ENCODE results near the gene FER.

The FER gene

DNA sequence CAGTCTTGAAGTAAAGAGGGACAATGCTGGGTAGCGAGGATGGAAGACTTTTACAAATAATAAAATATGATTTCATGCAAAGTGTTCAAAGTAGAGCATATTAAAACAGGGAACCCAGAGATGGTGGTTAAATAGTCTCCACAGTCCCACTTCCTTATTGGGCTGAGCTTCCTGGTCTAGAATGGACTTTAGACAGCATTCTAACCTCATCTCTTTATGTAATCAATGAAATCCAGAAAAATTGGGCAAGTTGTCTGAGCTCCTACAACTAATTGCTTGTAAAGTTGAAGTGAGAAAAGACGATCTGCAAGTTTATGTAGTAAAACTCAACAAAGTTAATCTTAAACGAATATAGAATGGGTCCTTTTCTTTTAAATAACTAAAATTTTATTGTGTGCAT is 333.2 kb downstream of the FER start:
- Histone ChIP-seq H3K4me2 (ENCODE audit: low read length) (no peak overlapping the region), H3K4me1 (ENCODE audit: insufficient read depth, low read length, severe bottlenecking) (no peaks in the 10 kb centered on the region), H3K9ac (ENCODE audit: low read length) (no peak overlapping the region), H3K27ac (ENCODE audit: low read depth, low read length, poor library complexity, severe bottlenecking) (no peak overlapping the region), H4K20me1 (ENCODE audit: insufficient read depth, low read length) (no peaks in the 10 kb centered on the region), H3K79me2 (ENCODE audit: insufficient read depth, low read length) (no peaks in the 10 kb centered on the region), H3K9me3 (ENCODE audit: low read length) (no peaks in the 10 kb centered on the region), H3K27me3 (ENCODE audit: insufficient read depth, low read length) (no peaks in the 10 kb centered on the region), H3K36me3 (ENCODE audit: insufficient read depth, low read length) (no peaks in the 10 kb centered on the region), H3F3A (ENCODE audit: insufficient read depth, low read length) (no peaks in the 10 kb centered on the region), H3K4me3 (ENCODE audit: low read depth, low read length, poor library complexity, severe bottlenecking) (no peak overlapping the region), H2AFZ (ENCODE audit: low read length) (no peak overlapping the region), H3K9me2 (ENCODE audit: low read depth, low read length) (no peaks in the 10 kb centered on the region)
- TF ChIP-seq, protein P1, sequence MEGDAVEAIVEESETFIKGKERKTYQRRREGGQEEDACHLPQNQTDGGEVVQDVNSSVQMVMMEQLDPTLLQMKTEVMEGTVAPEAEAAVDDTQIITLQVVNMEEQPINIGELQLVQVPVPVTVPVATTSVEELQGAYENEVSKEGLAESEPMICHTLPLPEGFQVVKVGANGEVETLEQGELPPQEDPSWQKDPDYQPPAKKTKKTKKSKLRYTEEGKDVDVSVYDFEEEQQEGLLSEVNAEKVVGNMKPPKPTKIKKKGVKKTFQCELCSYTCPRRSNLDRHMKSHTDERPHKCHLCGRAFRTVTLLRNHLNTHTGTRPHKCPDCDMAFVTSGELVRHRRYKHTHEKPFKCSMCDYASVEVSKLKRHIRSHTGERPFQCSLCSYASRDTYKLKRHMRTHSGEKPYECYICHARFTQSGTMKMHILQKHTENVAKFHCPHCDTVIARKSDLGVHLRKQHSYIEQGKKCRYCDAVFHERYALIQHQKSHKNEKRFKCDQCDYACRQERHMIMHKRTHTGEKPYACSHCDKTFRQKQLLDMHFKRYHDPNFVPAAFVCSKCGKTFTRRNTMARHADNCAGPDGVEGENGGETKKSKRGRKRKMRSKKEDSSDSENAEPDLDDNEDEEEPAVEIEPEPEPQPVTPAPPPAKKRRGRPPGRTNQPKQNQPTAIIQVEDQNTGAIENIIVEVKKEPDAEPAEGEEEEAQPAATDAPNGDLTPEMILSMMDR (IDR thresholded peaks at IDR 0.05; ENCODE audit: low read length): no peak

DNA sequence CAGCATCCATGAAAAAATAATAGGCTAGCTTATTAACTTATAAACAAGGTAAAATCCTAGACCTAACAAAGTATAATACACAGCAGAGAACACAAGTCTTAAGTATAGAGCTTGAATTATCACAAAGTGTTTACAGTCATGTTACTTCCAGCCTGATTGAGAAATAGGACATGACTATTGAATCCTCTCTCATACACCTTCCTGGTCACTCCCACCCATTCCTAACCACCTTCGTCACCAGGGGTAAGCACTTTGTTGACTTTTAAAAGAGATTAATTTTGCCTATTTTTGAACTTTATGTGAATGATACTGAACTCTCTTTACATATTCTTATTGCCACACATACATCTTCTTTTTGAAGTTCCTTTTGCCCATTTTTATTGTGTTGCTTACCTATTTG is 336.2 kb downstream of the FER start:
- TF ChIP-seq, protein P1 (IDR thresholded peaks at IDR 0.05; ENCODE audit: low read length): no peak
- no peak for TF ChIP-seq EZH2 (IDR thresholded peaks at IDR 0.05; ENCODE audit: borderline replicate concordance, low read length)
- H3K9me2 ChIP-seq (ENCODE audit: low read depth, low read length): no peaks in the 10 kb centered on the region
- H4K20me1 ChIP-seq (ENCODE audit: insufficient read depth, low read length): no peaks in the 10 kb centered on the region
- H3K9me3 ChIP-seq (ENCODE audit: low read length): no peaks in the 10 kb centered on the region
- no peaks in the 10 kb centered on the region for H3K27me3 ChIP-seq (ENCODE audit: insufficient read depth, low read length)
- no peak overlapping the region for H3K4me3 ChIP-seq (ENCODE audit: low read depth, low read length, poor library complexity, severe bottlenecking)
- no peak overlapping the region for H2AFZ ChIP-seq (ENCODE audit: low read length)
- H3K9ac ChIP-seq (ENCODE audit: low read length): no peak overlapping the region
- no peaks in the 10 kb centered on the region for H3K79me2 ChIP-seq (ENCODE audit: insufficient read depth, low read length)
- no peaks in the 10 kb centered on the region for H3F3A ChIP-seq (ENCODE audit: insufficient read depth, low read length)
- no peaks in the 10 kb centered on the region for H3K4me1 ChIP-seq (ENCODE audit: insufficient read depth, low read length, severe bottlenecking)
- H3K27ac ChIP-seq (ENCODE audit: low read depth, low read length, poor library complexity, severe bottlenecking): no peak overlapping the region
- H3K4me2 ChIP-seq (ENCODE audit: low read length): no peak overlapping the region
- no peaks in the 10 kb centered on the region for H3K36me3 ChIP-seq (ENCODE audit: insufficient read depth, low read length)

DNA sequence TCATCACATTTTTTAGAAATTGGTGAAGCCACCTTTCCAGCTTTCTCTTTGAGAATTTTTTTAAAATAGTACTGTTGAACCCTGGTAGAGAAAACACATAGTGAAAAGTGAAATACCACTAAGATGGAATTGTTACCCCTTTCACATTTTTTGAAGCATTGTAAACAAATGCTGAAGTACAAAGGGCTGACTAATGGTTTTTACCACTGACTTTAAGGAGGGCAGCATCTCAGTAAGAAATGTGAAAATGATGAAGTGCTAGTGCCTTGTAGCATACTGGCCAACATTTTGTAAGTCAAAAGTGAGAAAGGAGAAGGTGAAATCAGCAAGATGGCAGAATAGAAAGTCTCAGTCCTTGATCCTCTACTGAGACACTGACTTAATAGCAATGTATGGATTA is 341.5 kb downstream of the FER start:
- Histone ChIP-seq H3K4me1 (ENCODE audit: insufficient read depth, low read length, severe bottlenecking) (no peaks in the 10 kb centered on the region), H3K27me3 (ENCODE audit: insufficient read depth, low read length) (no peaks in the 10 kb centered on the region), H2AFZ (ENCODE audit: low read length) (no peak overlapping the region), H3K9me3 (ENCODE audit: low read length) (no peaks in the 10 kb centered on the region), H3K27ac (ENCODE audit: low read depth, low read length, poor library complexity, severe bottlenecking) (no peak overlapping the region), H3K36me3 (ENCODE audit: insufficient read depth, low read length) (no peaks in the 10 kb centered on the region), H4K20me1 (ENCODE audit: insufficient read depth, low read length) (no peaks in the 10 kb centered on the region), H3K4me2 (ENCODE audit: low read length) (no peak overlapping the region), H3K9ac (ENCODE audit: low read length) (no peak overlapping the region), H3F3A (ENCODE audit: insufficient read depth, low read length) (no peaks in the 10 kb centered on the region), H3K4me3 (ENCODE audit: low read depth, low read length, poor library complexity, severe bottlenecking) (no peak overlapping the region), H3K79me2 (ENCODE audit: insufficient read depth, low read length) (no peaks in the 10 kb centered on the region), H3K9me2 (ENCODE audit: low read depth, low read length) (no peaks in the 10 kb centered on the region)
- TF ChIP-seq EZH2 (IDR thresholded peaks at IDR 0.05; ENCODE audit: borderline replicate concordance, low read length): no peak
- TF ChIP-seq, protein P1 (IDR thresholded peaks at IDR 0.05; ENCODE audit: low read length): no peak
